GM19193 (cell line): ENCODE data around the gene UHRF2.

Experiments used
- POLR2A ChIP-seq: IDR thresholded peaks from 4 replicates; pipeline ENCODE4 v1.6.1; 2011; ENCODE audit not compliant: insufficient read depth, insufficient read length; ENCODE audit errors: extremely low read depth

The UHRF2 gene

DNA sequence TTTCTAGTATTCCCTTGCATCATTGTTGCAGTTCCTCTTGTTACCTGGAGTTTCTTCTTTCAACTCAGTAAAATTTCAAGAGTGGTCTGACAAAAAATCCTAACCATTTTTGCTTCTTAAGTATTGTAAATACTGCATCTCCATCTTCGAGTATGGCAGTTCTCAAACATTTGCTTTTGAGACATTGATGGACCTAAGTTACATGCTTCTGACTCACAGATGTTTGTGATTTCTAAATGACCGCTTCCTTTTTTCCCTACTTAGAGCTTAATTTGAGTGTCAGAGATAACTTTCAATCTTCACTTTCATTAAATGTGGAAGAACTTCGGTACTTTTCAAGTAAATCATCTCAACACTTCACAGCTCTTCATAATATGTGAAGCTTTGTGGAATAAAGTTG, 4.2 kb downstream of the UHRF2 start:
- no peak for TF ChIP-seq POLR2A

DNA sequence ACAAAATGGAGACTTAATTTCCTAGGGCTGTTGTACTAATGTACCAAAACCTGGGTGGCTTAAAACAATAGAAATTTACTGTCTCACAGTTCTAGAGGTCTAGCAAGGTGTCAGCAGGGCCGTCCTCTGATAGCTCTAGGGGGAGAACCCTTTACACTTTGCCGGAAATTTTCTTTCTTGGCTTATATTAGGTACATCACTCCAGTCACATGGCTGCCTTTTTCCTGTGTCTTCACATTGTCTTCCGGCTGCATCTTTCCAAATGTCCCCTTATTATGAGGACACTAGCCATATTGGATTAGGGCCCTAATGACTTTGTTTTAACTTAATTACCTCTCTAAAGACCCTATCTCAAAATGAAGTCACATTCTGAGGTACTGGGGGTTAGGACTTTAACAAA, 5.8 kb downstream of the UHRF2 start:
- no peak for TF ChIP-seq POLR2A

DNA sequence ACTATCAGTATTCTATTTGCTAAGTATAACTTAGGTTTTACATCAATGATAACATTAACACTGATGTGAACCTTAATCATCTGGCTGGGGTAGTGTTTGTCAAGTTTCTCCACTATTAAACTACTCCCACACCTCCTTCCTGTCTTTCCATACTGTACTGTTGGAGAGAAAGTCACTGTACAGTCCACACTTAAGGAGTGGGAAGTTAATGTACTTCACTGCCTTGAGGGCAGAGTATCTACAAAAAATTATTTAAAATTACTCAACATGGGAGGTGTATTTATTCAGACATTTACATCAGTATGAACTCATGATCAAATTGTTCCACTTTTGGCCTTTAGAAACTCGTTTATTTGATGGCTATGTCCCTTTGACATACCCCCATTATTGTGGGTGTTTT, 11.9 kb downstream of the UHRF2 start:
- TF ChIP-seq POLR2A = no peak

DNA sequence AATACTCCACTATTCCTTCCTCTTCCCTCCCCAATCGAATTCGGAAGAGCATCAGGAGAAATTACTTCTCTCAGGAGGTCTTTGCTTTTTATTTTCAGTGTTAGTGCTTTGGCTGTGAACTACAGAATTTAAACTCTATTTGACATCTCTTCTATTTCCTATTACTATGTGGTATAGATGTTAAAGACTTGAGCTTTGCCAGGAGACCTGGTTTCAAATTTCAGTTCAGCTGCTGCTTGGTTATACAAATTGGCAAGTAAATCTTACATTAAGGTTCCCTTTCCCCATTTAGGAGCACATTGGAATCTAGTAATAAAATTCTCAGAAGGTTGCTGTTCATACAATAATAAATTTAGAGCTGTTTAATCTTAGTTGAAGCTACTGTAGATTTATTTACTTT, 13.1 kb downstream of the UHRF2 start:
- no peak for TF ChIP-seq POLR2A

DNA sequence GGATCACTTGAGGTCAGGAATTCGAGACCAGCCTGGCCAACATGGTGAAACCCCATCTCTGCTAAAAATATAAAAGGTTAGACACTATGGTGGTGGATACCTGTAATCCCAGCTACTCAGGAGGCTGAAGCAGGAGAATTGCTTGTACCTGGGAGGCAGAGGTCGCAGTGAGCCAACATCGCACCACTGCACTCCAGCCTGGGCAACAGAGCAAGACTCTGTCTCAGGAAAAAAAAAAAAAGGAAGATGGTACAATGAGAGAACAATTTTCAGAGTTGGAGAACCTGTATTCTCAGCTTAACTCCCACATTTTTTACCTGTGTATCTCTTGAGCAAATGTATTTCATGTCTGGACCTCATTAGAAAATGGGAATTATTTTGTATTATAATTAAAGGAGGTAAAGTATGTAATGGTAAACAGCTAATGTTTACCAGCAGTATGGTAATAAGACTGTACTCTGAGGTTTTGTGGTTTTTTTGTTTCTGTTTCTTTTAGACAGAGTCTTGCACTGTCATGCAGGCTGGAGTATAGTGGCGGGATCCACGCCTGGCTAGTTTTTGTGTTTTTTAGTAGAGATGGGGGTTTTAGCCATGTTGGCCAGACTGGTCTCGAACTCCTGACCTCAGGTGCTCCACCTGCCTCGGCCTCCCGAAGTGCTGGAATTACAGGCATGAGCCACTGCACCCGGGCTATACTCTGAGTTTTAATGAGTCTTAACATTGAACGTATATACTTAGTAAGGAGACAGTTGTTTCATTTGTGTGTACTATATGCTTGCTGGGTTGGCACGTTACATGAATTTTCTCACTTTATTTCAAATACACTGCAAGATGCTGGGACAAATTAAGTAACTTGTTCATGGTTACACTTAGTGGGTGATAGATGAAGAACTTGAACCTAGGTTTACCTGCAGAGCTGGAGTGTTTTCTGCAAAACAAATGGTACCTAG, 16.2 kb downstream of the UHRF2 start:
- no peak for TF ChIP-seq POLR2A

DNA sequence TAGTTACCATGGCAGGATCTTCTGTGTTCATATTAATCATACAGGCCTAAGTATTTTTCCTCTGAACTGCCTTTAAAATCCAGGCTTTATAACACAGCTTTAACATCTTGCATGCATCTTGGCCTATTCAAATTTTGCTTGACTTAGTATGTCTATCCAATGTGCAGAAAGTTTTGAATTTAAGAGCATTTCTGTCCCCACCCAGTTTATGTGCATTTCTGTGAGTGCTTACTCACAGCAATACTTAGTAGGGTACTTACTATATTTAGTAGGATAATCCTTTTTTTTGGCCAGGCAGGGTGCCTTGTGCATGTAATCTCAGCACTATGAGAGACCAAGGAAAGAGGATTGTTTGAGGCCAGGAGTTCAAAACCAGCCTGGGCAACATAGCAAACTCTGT, 18.0 kb downstream of the UHRF2 start:
- TF ChIP-seq POLR2A = no peak

DNA sequence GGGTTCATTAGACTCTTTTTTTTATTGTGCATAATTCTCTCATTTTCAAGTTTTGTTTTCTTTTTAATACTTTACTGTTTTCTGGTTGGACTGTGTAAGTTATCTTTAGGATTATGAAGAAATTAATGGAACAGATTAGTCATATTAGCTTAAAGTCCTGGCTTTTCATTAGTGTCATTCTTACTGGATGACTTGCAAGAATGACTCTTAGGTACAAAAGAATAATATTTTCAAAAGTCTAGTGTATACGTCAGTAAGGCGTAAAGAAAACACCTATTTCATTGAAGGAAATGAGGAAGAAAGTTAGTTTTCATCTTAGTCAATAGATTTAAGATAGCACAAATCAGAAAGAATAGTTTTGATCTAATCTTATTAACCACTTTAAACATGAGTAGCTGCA, 20.4 kb downstream of the UHRF2 start:
- TF ChIP-seq POLR2A = no peak

DNA sequence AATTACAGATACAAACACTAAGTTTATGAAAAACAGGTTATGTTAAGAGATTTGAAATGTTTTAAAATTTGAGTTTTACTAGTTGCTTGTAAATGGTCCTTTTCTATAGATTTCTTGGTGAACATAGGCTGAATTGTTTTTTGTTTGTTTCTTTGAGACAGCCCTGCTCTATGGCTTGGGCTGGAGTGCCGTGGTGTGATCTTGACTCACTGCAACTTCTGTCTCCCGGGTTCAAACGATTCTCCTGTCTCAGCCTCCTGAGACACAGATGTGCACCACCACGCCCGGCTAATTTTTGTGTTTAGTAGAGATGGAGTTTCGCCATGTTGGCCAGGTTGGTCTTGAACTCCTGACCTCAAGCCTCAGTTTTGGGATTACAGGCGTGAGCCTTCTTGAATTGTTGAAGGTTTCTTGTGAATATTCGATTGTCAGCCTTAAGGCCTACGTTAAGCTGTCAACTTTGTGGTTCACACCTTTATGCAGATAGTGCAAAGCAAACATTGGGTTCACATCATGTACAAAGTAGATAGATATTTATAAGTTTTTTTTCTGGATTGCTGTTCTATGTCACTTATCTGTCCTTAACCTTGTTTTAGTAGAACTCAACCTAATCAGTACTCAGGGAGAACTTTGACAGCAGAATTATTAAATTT, 26.2 kb downstream of the UHRF2 start:
- TF ChIP-seq POLR2A = no peak

DNA sequence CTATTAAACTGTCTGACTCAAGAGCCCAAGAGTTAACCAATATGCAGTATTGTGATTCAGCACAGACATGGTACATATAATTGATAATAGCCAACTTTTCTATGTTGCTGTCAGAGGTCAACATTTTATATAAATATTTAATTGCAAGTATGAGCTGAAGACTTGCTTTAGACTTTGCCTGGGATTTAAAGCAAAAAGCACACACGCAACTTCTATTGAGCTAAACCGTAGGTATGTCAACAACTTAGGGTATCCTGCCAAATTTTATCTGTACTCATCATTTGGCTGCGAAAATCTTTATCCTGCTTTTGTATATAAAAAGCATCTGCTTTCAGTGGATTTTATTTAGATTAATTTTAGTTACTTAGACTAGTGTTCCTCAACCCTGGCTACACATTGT, 27.4 kb downstream of the UHRF2 start:
- TF ChIP-seq POLR2A = no peak

DNA sequence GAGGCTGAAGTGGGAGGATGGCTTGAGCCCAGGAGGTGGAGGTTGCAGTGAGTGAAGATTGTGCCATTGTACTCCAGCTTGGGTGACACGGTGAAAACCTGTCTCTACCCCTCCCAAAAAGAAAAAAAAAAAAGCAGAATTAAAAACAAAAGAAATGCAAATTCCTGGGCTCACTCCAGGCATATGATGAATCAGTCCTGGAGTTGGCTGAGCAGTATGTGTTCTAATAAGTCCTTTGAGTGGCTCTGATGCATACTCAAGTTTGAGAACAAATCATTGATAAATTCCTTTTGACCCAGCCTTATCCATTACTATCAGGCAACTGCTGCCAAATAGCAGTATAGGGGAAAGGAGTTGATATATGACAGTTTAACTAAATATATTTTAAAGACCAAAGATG, 28.3 kb downstream of the UHRF2 start:
- no peak for TF ChIP-seq POLR2A

DNA sequence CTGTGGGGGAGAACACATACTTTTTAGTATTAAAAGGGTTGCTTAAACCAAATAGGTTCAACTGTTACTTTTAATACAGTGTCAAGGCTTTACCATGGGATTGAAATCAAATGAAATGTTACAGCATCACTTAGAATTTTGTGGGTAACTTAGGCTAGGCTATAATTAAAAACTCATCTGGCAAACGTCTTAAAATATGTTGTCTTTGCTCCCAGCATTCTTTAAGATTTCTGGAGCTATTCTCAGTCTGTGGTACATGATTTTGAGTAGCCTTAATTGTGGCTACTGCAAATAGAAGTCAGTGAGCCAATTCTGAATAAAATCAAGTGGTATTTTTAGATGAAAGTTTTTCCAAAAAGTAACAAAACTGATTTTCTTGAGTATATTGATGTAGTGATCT, 30.7 kb downstream of the UHRF2 start:
- no peak for TF ChIP-seq POLR2A

DNA sequence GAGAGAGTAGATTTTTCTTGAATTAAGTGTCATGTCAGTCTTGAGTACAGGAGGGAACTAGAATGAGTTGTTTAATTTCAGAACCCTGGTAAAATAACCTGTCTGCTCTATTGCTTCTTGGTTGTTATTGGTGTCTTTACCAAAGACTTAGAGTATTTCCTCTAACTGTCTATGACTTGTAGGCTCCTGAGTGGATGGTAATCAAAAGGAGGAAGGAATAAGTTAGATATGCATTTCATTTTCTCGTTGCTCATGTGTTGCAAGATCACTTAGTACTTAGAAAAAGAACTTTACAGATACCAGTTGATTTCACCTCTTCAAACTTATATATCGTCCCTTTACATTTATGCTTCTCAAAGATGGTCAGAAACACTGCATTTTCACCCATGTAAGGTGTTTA, 31.1 kb downstream of the UHRF2 start:
- TF ChIP-seq POLR2A = no peak

DNA sequence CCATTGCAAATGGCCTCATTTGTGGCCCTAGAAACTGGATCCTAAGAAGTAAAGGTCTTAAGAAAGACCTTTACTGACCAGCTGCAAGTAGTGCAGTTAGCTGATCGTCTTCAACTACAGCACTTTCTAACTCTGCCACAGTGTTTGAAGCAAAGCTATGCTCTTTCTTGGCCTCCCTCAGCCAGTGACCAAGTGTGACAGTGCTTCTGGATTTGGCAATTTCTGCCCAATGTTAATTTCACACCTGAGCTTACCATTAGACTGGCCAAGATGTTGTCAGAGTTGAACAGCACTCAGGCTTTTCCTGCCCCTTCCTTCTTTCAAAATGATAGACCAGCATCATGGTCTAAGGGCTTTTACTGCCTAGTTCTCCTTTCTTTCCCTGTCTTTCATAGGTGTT, 36.1 kb downstream of the UHRF2 start:
- no peak for TF ChIP-seq POLR2A

DNA sequence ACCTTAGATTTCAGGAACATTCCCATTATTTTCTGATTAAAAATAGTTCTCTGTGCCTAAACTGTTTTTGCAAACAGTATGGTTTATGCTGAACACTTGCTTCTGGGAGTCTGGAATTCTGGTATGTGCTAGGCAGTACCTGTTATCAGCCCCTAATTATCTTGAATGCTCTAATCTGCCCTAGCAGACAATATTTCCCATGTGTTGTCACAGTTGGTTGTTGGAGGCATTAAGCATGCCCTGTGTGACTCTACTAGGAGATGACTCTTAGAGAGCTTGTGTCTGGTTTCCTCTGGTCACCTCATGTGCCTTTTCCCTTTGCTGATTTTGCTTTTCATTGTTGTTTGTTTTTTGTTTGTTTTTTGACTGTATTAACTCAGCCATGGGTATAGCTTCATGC, 36.6 kb downstream of the UHRF2 start:
- TF ChIP-seq POLR2A = no peak

DNA sequence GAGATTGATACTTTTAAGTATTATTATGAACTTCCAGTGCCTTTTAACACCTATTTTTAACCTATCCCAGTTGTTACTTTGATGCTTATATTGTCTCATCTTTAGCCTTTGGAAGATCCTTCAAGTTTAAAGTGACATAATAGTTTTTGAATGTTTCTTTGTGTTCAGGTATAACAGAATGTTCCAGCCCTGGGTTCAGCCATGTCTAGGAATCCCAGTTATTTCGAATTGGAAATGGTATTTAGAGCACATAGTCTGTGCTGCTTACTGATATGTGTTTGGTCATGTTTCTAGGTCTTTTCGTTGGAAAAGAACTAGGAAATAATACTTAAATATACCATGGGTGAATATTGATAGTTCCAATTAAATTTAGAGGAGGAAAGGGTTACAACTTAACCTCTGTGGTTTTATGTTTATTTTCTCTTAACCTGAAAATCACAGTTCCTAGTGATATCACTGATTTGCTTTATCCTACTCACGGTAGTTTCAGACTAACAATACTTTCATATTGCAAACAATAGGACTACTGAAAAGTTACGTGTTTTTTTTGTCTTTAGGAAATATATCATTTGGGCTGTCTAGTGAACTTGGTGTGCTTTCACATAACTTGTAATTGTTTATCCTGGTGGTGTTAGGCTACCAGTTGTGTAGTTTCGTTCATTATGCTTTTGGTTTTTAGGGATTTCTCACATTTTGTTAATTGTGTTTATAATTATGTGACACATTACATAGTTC, 37.8 kb downstream of the UHRF2 start:
- TF ChIP-seq POLR2A = no peak
